ENCODE measurements around the gene TLN1.

- TF ChIP-seq EZH2 (IDR thresholded peaks at IDR 0.05; ENCODE audit: borderline replicate concordance, low read length) = no peak
- TF ChIP-seq, protein P1, sequence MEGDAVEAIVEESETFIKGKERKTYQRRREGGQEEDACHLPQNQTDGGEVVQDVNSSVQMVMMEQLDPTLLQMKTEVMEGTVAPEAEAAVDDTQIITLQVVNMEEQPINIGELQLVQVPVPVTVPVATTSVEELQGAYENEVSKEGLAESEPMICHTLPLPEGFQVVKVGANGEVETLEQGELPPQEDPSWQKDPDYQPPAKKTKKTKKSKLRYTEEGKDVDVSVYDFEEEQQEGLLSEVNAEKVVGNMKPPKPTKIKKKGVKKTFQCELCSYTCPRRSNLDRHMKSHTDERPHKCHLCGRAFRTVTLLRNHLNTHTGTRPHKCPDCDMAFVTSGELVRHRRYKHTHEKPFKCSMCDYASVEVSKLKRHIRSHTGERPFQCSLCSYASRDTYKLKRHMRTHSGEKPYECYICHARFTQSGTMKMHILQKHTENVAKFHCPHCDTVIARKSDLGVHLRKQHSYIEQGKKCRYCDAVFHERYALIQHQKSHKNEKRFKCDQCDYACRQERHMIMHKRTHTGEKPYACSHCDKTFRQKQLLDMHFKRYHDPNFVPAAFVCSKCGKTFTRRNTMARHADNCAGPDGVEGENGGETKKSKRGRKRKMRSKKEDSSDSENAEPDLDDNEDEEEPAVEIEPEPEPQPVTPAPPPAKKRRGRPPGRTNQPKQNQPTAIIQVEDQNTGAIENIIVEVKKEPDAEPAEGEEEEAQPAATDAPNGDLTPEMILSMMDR (IDR thresholded peaks at IDR 0.05; ENCODE audit: low read length) = no peak
Observed at GRCh38 chr9:35691757-35692301, 40.2 kb downstream of the TLN1 start.

All from OCI-LY1 (cell line).